Adrenal gland (tissue), 5 donors: ENCODE data around the gene ADAMTS9.

Source experiments
- CTCF ChIP-seq, 6 experiments: fragments of 450-650 bp in 4 of 6; fragments of 200-600 bp in 2 of 6; sonication (generic) in 1 of 6; IDR thresholded peaks; 1 replicate in 5 of 6; 2 replicates in 1 of 6; pipeline versions ENCODE4 v1.5.1 to v1.8.0; 2016 to 2021; ENCODE audit warnings: antibody characterized with exemption in 6 of 6, mild to moderate bottlenecking in 2 of 6, moderate library complexity in 1 of 6
- POLR2A ChIP-seq, 2 donors: fragments of 450-650 bp; IDR thresholded peaks; one replicate each; pipeline ENCODE4 v1.6.1; 2017; ENCODE audit warnings: antibody characterized with exemption in 2 of 2, mild to moderate bottlenecking in 2 of 2, moderate library complexity in 1 of 2
- donor health status: DM: no; HTN: no; CAD: no.

DNA sequence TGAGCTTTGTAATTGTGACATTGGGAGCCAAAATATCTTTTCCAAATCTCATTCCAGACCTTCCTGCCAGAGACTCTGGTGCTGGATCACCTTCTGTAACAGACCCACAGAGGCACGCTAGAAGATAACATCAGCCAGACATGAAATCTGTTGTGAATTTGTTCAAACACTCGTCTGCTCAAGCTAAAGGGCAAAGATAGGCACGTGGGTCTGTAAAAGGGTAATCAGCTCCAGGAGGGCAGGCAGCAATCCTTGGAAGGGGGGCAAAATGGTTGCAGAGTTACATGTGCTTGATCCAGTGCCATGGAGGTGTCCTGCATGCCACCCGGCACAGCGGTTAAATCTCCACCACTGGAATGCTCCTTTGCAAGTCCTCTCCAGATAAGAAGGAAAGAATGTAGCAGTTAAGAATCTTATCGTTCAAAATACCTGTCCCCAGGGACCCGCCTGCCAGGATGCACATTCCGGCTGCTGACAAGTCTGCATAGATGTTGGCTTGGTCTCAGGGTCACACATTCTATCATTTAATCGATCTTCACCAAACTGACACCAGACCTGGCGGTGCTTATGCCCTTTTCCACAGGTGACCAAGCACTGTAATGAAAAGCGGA is 74.8 kb downstream of the ADAMTS9 start:
- no peak for TF ChIP-seq POLR2A (IDR thresholded peaks at IDR 0.05)
- no peak for TF ChIP-seq CTCF (IDR thresholded peaks at IDR 0.05)
